ENCODE measurements around the gene DHX36. TPM values are rescaled to one million over a fixed set of nuclear protein-coding genes. Genes with fewer than 3 reads are reported as not detected.

DHX36 gene
- total RNA-seq, 1 experiment from 2014 or later, result 87.3 TPM

DNA sequence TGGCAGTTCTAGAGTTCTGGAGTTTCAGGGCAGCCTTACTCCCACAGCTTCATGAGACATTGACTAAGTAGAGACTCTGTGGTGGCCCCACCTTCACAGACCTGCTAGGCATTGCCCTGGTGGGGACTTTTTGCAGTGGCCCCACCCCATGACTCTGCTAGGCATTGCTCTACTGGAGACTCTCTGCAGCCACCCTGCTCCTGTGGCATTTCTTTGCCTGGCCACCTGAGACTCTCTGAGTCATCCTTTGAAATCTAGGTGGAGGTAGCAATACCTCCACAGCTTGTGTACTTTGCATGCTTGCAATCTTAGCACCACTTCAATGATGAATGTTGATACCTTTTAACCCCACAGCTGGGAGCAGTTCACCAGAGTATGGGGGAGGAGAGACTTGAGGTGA, 40.6 kb upstream of the DHX36 start:
- POLR2A ChIA-PET, result no interaction called here
- H3K4me1 ChIP-seq, result peaks cover 22% of the 10 kb centered on the region
- Mint-ChIP-seq H3K4me3 (ENCODE audit: unreplicated experiment) (no peak overlapping the region), H3K9me3 (ENCODE audit: unreplicated experiment) (peaks cover 13% of the 10 kb centered on the region), H3K27me3 (ENCODE audit: insufficient read depth, unreplicated experiment) (no peaks in the 10 kb centered on the region), H3K4me1 (ENCODE audit: low read depth, unreplicated experiment) (peaks cover 36% of the 10 kb centered on the region), H3K27ac (ENCODE audit: unreplicated experiment) (no peak overlapping the region), H3K36me3 (ENCODE audit: insufficient read depth, unreplicated experiment) (peaks cover 10% of the 10 kb centered on the region)
- H3K36me3 ChIP-seq (ENCODE audit: control insufficient read depth, insufficient read depth, low read length), result no peaks in the 10 kb centered on the region
- no peak overlapping the region for H3K4me3 ChIP-seq (ENCODE audit: low read depth, low read length)
- CTCF ChIA-PET, result no interaction called here
- H3K9me3 ChIP-seq, result peaks cover 25% of the 10 kb centered on the region
- H3K27me3 ChIP-seq (replicated peaks; ENCODE audit: control insufficient read depth, insufficient read depth, low read length), result no peaks in the 10 kb centered on the region
- TF ChIP-seq CTCF (IDR thresholded peaks at IDR 0.05; ENCODE audit: insufficient read depth in 1 of 2, low read depth in 1 of 2, low read length in 1 of 2, severe bottlenecking in 1 of 2, unreplicated experiment in 1 of 2), result no peak
- BruUV-seq (replicated peaks), result no TSS peak
- intact Hi-C loops (cut with micrococcal nuclease; ENCODE audit: unreplicated experiment), result no loop called here
- DNase-seq, result no peak

DNA sequence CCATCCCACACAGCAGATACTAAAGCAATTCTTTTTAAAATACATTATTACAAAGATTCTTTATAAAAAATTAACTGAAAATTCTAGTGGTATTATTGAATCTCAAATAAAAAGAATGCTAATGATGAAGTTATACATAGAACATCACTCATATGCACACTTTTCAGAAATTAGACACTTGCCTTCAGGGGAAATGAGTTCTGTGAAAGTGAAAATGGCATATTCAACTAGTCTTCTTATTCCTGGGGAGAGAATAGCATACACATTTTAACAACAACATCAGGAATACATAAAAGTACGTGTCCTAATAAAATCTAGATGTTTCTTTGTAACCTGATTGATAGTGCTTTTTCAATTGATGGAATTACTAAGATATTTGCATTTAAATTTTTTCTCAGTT, 36.8 kb upstream of the DHX36 start:
- peaks cover 7% of the 10 kb centered on the region for H3K4me1 ChIP-seq
- H3K36me3 ChIP-seq (ENCODE audit: control insufficient read depth, insufficient read depth, low read length), result no peaks in the 10 kb centered on the region
- peaks cover 22% of the 10 kb centered on the region for H3K9me3 ChIP-seq
- H3K27me3 ChIP-seq (replicated peaks; ENCODE audit: control insufficient read depth, insufficient read depth, low read length), result no peaks in the 10 kb centered on the region
- POLR2A ChIA-PET, result no interaction called here
- TF ChIP-seq CTCF (IDR thresholded peaks at IDR 0.05; ENCODE audit: insufficient read depth in 1 of 2, low read depth in 1 of 2, low read length in 1 of 2, severe bottlenecking in 1 of 2, unreplicated experiment in 1 of 2), result no peak
- Mint-ChIP-seq H3K27ac (ENCODE audit: unreplicated experiment) (no peak overlapping the region), H3K36me3 (ENCODE audit: insufficient read depth, unreplicated experiment) (peaks cover 5% of the 10 kb centered on the region), H3K4me3 (ENCODE audit: unreplicated experiment) (no peak overlapping the region), H3K9me3 (ENCODE audit: unreplicated experiment) (peaks cover 12% of the 10 kb centered on the region), H3K4me1 (ENCODE audit: low read depth, unreplicated experiment) (peaks cover 14% of the 10 kb centered on the region), H3K27me3 (ENCODE audit: insufficient read depth, unreplicated experiment) (no peaks in the 10 kb centered on the region)
- BruUV-seq (replicated peaks), result no TSS peak
- intact Hi-C loops (cut with micrococcal nuclease; ENCODE audit: unreplicated experiment), result no loop called here
- CTCF ChIA-PET, result no interaction called here
- no peak overlapping the region for H3K4me3 ChIP-seq (ENCODE audit: low read depth, low read length)
- DNase-seq, result no peak

GRCh38 chr3:154356009-154356408, 31.7 kb upstream of the DHX36 start:
- H3K9me3 Mint-ChIP-seq (ENCODE audit: unreplicated experiment), result no peaks in the 10 kb centered on the region
- peak overlapping the region; percentile 33 for H3K27ac Mint-ChIP-seq (ENCODE audit: unreplicated experiment)
- Histone ChIP-seq H3K27me3 (replicated peaks; ENCODE audit: control insufficient read depth, insufficient read depth, low read length) (no peaks in the 10 kb centered on the region), H3K36me3 (ENCODE audit: control insufficient read depth, insufficient read depth, low read length) (no peaks in the 10 kb centered on the region), H3K4me1 (peaks cover 14% of the 10 kb centered on the region), H3K9me3 (no peaks in the 10 kb centered on the region), H3K4me3 (ENCODE audit: low read depth, low read length) (no peak overlapping the region)
- no TSS peak for BruUV-seq (replicated peaks)
- H3K4me1 Mint-ChIP-seq (ENCODE audit: low read depth, unreplicated experiment), result peaks cover 19% of the 10 kb centered on the region
- ChIA-PET POLR2A (no interaction called here), CTCF (no interaction called here)
- H3K27me3 Mint-ChIP-seq (ENCODE audit: insufficient read depth, unreplicated experiment), result no peaks in the 10 kb centered on the region
- DNase-seq, result peak; percentile 51 to 52
- H3K4me3 Mint-ChIP-seq (ENCODE audit: unreplicated experiment), result no peak overlapping the region
- no peaks in the 10 kb centered on the region for H3K36me3 Mint-ChIP-seq (ENCODE audit: insufficient read depth, unreplicated experiment)
- intact Hi-C loops (cut with micrococcal nuclease; ENCODE audit: unreplicated experiment), result loop anchor here (1.0 kb wide), 1 partner anchor 34 kb away; no protein-coding TSS in a partner anchor
- TF ChIP-seq CTCF (IDR thresholded peaks at IDR 0.05; ENCODE audit: insufficient read depth in 1 of 2, low read depth in 1 of 2, low read length in 1 of 2, severe bottlenecking in 1 of 2, unreplicated experiment in 1 of 2), result no peak

Measured in Caco-2 (cell line).